GM23338 (cell line): Measurements from ENCODE around the gene PLAC8. TPM values are rescaled to one million over a fixed set of nuclear protein-coding genes. Genes with fewer than 3 reads are reported as not detected.
A peak's percentile ranks its signal among the peaks of the same experiment; 100 is the strongest.

ENCODE experiments used
- ATAC-seq: fragments of 200-7000 bp; cut with Tn5 transposase; 3 replicates; pipeline ENCODE4 v1.9.1; 2020
- DNase-seq: peaks from one replicate; pipeline ENCODE4 v3.0.0-alpha.2; 2015; ENCODE audit warnings: low spot score
- H2AFZ ChIP-seq: fragments of 200-600 bp; sonication (generic); 2 replicates; pipeline ENCODE4 v1.8.0; 2016; ENCODE audit warnings: antibody characterized with exemption, mild to moderate bottlenecking, moderate library complexity
- H3F3A ChIP-seq: fragments of 200-600 bp; sonication (generic); replicated peaks from 2 replicates; pipeline ENCODE4 v1.8.0; 2017; ENCODE audit warnings: antibody characterized with exemption, mixed run types, low read depth
- H3K27ac ChIP-seq: fragments of 200-600 bp; sonication (generic); 2 replicates; pipeline ENCODE4 v1.6.1; 2016; ENCODE audit warnings: low read depth
- H3K27me3 ChIP-seq: fragments of 200-600 bp; sonication (generic); 2 replicates; pipeline ENCODE4 v1.8.0; 2016; ENCODE audit warnings: mild to moderate bottlenecking, mixed run types, moderate library complexity; ENCODE audit not compliant: insufficient read depth
- H3K36me3 ChIP-seq: fragments of 200-600 bp; sonication (generic); 2 replicates; pipeline ENCODE4 v1.8.0; 2016; ENCODE audit warnings: mild to moderate bottlenecking; ENCODE audit not compliant: insufficient read depth
- H3K4me1 ChIP-seq: fragments of 200-600 bp; sonication (generic); 2 replicates; pipeline ENCODE4 v1.8.0; 2016; ENCODE audit warnings: mild to moderate bottlenecking, moderate library complexity; ENCODE audit not compliant: insufficient read depth
- H3K4me2 ChIP-seq: fragments of 200-600 bp; sonication (generic); 2 replicates; pipeline ENCODE4 v1.7.1; 2017; ENCODE audit warnings: mixed run types
- H3K4me3 ChIP-seq: fragments of 200-600 bp; sonication (generic); 2 replicates; pipeline ENCODE4 v1.6.1; 2016; ENCODE audit warnings: mixed run types
- H3K79me2 ChIP-seq: fragments of 200-600 bp; sonication (generic); replicated peaks from 2 replicates; pipeline ENCODE4 v1.8.0; 2017; ENCODE audit warnings: mild to moderate bottlenecking; ENCODE audit not compliant: insufficient read depth
- H3K9me2 ChIP-seq: fragments of 200-600 bp; sonication (generic); 2 replicates; pipeline ENCODE4 v1.8.0; 2017; ENCODE audit not compliant: insufficient read depth
- H4K20me1 ChIP-seq: fragments of 200-600 bp; sonication (generic); replicated peaks from 2 replicates; pipeline ENCODE4 v1.8.0; 2017; ENCODE audit warnings: mild to moderate bottlenecking; ENCODE audit not compliant: insufficient read depth
- H3K27ac Mint-ChIP-seq: 2 replicates; pipeline ENCODE4 v1.8.0; 2020; ENCODE audit warnings: inconsistent platforms, mild to moderate bottlenecking, moderate library complexity, mixed read lengths
- H3K27me3 Mint-ChIP-seq: 3 replicates; pipeline ENCODE4 v1.8.0; 2022; ENCODE audit warnings: low read depth, mild to moderate bottlenecking, moderate library complexity, mixed read lengths, inconsistent platforms; ENCODE audit not compliant: insufficient read depth, poor library complexity
- H3K36me3 Mint-ChIP-seq: 3 replicates; pipeline ENCODE4 v1.8.0; 2021; ENCODE audit warnings: low read depth, mild to moderate bottlenecking, inconsistent platforms, moderate library complexity, mixed read lengths
- H3K4me1 Mint-ChIP-seq: 3 replicates; pipeline ENCODE4 v1.8.0; 2020; ENCODE audit warnings: mild to moderate bottlenecking, inconsistent platforms, mixed read lengths
- H3K4me3 Mint-ChIP-seq: 3 replicates; pipeline ENCODE4 v1.8.0; 2021; ENCODE audit warnings: moderate library complexity, mild to moderate bottlenecking, inconsistent platforms, mixed read lengths
- H3K9me3 Mint-ChIP-seq: 3 replicates; pipeline ENCODE4 v1.8.0; 2020; ENCODE audit warnings: moderate library complexity, mild to moderate bottlenecking, inconsistent platforms, mixed read lengths
- CTCF ChIP-seq, 2 experiments: fragments of 200-600 bp in 1 of 2; sonication (generic) in 1 of 2; conservative IDR thresholded peaks; 2 replicates each; pipeline versions ENCODE4 v1.5.1 to v1.6.1; 2016 to 2017; ENCODE audit warnings: antibody characterized with exemption in 2 of 2, low read depth in 2 of 2, mild to moderate bottlenecking in 2 of 2, moderate library complexity in 1 of 2
- ETS1 ChIP-seq: IDR thresholded peaks from 2 replicates; pipeline ENCODE4 v1.6.1; 2016; ENCODE audit warnings: antibody characterized with exemption
- EZH2phosphoT487 ChIP-seq: fragments of 200-600 bp; sonication (generic); IDR thresholded peaks from one replicate; pipeline ENCODE4 v1.8.1; 2018; ENCODE audit warnings: antibody characterized with exemption; ENCODE audit not compliant: unreplicated experiment
- POLR2AphosphoS5 ChIP-seq: IDR thresholded peaks from 2 replicates; pipeline ENCODE4 v1.6.1; 2016; ENCODE audit warnings: antibody characterized with exemption, low read depth
- ZNF114 ChIP-seq: fragments of 250-450 bp; sonication (Bioruptor Pico); IDR thresholded peaks from 2 replicates; pipeline ENCODE4 v1.5.0; 2020; ENCODE audit warnings: mild to moderate bottlenecking, moderate library complexity
- ZNF331 ChIP-seq: fragments of 250-450 bp; sonication (Bioruptor Pico); IDR thresholded peaks from 2 replicates; pipeline ENCODE4 v1.5.0; 2020; ENCODE audit warnings: low read depth, mild to moderate bottlenecking, moderate library complexity
- ZNF462 ChIP-seq: fragments of 250-450 bp; sonication (Bioruptor Pico); IDR thresholded peaks from 2 replicates; pipeline ENCODE4 v1.5.0; 2020; ENCODE audit warnings: mild to moderate bottlenecking, moderate library complexity
- polyA plus RNA-seq: library from polyadenylated mRNA; unstranded; fragments of >200 nt; fragmentation: Nextera tagmentation; extraction: Ambion mirVana; gene quantifications from 2 replicates; pipeline ENCODE4 v1.2.1, GENCODE V29; 2016
- total RNA-seq: library from RNA; depleted of rRNA; stranded (reverse); fragments of >200 nt; shearing (Covaris generic); gene quantifications from 2 replicates; pipeline ENCODE4 v1.2.3, GENCODE V29; 2014

Gene PLAC8
- total and polyA plus RNA-seq, 2 experiments from 2014 or later: 0.83 to 1.6 TPM

- Mint-ChIP-seq H3K27ac (no peak overlapping the region), H3K36me3 (no peaks in the 10 kb centered on the region), H3K4me3 (no peak overlapping the region), H3K4me1 (peaks cover 31% of the 10 kb centered on the region), H3K27me3 (peaks cover 21% of the 10 kb centered on the region), H3K9me3 (no peaks in the 10 kb centered on the region)
- Histone ChIP-seq H3K27me3 (peaks cover 13% of the 10 kb centered on the region), H3K36me3 (no peaks in the 10 kb centered on the region), H3K27ac (no peak overlapping the region), H4K20me1 (no peaks in the 10 kb centered on the region), H3K4me2 (no peak overlapping the region), H3K9me2 (no peaks in the 10 kb centered on the region), H2AFZ (0 out of 2 replicates have a peak overlapping the region, but pooled peaks have one; percentile 8), H3F3A (no peaks in the 10 kb centered on the region), H3K4me1 (peaks cover 20% of the 10 kb centered on the region), H3K79me2 (no peaks in the 10 kb centered on the region), H3K4me3 (no peak overlapping the region)
- no peak for TF ChIP-seq ETS1
- no peak for TF ChIP-seq POLR2AphosphoS5
- TF ChIP-seq EZH2phosphoT487: no peak
- ATAC-seq: no peak
- peak; percentile 33 for DNase-seq
These were observed 1.7 kb downstream of the PLAC8 start for GRCh38 chr4:83112678-83113428.

GRCh38 chr4:83112231-83112630, 2.3 kb downstream of the PLAC8 start:
- no peaks in the 10 kb centered on the region for H4K20me1 ChIP-seq
- Mint-ChIP-seq H3K27ac (no peak overlapping the region), H3K4me1 (peaks cover 31% of the 10 kb centered on the region), H3K4me3 (no peak overlapping the region), H3K36me3 (no peaks in the 10 kb centered on the region), H3K27me3 (peaks cover 21% of the 10 kb centered on the region), H3K9me3 (no peaks in the 10 kb centered on the region)
- H3K9me2 ChIP-seq: no peaks in the 10 kb centered on the region
- DNase-seq (no peak), ATAC-seq (no peak)
- H3F3A ChIP-seq: no peaks in the 10 kb centered on the region
- no peak overlapping the region for H2AFZ ChIP-seq
- H3K4me3 ChIP-seq: no peak overlapping the region
- H3K27me3 ChIP-seq: peaks cover 13% of the 10 kb centered on the region
- no peak overlapping the region for H3K27ac ChIP-seq
- no peaks in the 10 kb centered on the region for H3K79me2 ChIP-seq
- peaks cover 20% of the 10 kb centered on the region for H3K4me1 ChIP-seq
- no peak overlapping the region for H3K4me2 ChIP-seq
- TF ChIP-seq ETS1 (no peak), EZH2phosphoT487 (no peak), CTCF (conservative IDR thresholded peaks at IDR 0.05; ENCODE audit: low read depth in 2 of 2) (no peak), ZNF462 (CRISPR knock-in tag) (no peak), ZNF331 (CRISPR knock-in tag) (no peak), ZNF114 (CRISPR knock-in tag) (no peak), POLR2AphosphoS5 (no peak)
- no peaks in the 10 kb centered on the region for H3K36me3 ChIP-seq
